SK-N-MC (cell line): ENCODE results near the gene FLRT2.

ENCODE experiments used
- EZH2 ChIP-seq: fragments of 200-600 bp; sonication (generic); IDR thresholded peaks from one replicate; pipeline ENCODE4 v1.6.1; 2017; ENCODE audit warnings: antibody characterized with exemption
- POLR2AphosphoS5 ChIP-seq: IDR thresholded peaks from 2 replicates; pipeline ENCODE4 v1.6.1; 2012; ENCODE audit warnings: mild to moderate bottlenecking, low read depth, low read length, borderline replicate concordance

- TF ChIP-seq POLR2AphosphoS5 (no peak), EZH2 (no peak)
These were observed 133.3 kb downstream of the FLRT2 start for GRCh38 chr14:85663256-85663655.
